Endothelial cell of umbilical vein (primary cell): Measurements from ENCODE around the gene C1QTNF5. TPM values are rescaled to one million over a fixed set of nuclear protein-coding genes. Genes with fewer than 3 reads are reported as not detected.

ENCODE experiments used
- BruUV-seq: library from RNA; stranded (reverse); fragments of 400-500 nt; replicated peaks from 2 replicates; lab custom pipeline; 2021; lab: Mats Ljungman, UMichigan
- CTCF ChIA-PET: fragments of 300-600, 350-600 bp; sonication (Branson Sonifier 250); formaldehyde crosslinking; loops from one replicate; lab custom pipeline; 2021; ENCODE audit warnings: antibody characterized with exemption, inconsistent platforms; lab: Charles Lee
- POLR2A ChIA-PET: fragments of 300-600, 350-600 bp; sonication (Branson Sonifier 250); formaldehyde crosslinking; loops from one replicate; lab custom pipeline; 2021; ENCODE audit warnings: antibody characterized with exemption, inconsistent platforms; lab: Charles Lee
- DNase-seq: peaks from one replicate; pipeline ENCODE4 v3.0.0-alpha.2; 2011; ENCODE audit warnings: low read depth, low spot score
- FAIRE-seq: peaks from 2 replicates; lab custom pipeline; 2011; peaks lifted over from hg19 to GRCh38; lab: Jason Lieb, UNC
- H2AFZ ChIP-seq: 2 replicates; pipeline ENCODE4 v1.6.0; 2012; ENCODE audit warnings: low read depth, low read length, control low read depth, inconsistent platforms
- H3K27ac ChIP-seq: 2 replicates; pipeline ENCODE4 v1.5.1; 2011; ENCODE audit warnings: low read depth, mild to moderate bottlenecking, control low read depth, low read length, moderate library complexity; ENCODE audit not compliant: insufficient read depth
- H3K27me3 ChIP-seq, 2 experiments: 2 replicates each; pipeline versions ENCODE4 v1.6.0 to v1.6.1; 2011; ENCODE audit warnings: low read length in 2 of 2, mixed read lengths in 1 of 2; ENCODE audit not compliant: control insufficient read depth in 2 of 2, insufficient read depth in 2 of 2
- H3K36me3 ChIP-seq, 2 experiments: 2 replicates in 1 of 2; 3 replicates in 1 of 2; pipeline ENCODE4 v1.5.1; 2011; ENCODE audit warnings: low read length in 2 of 2, mild to moderate bottlenecking in 1 of 2, moderate library complexity in 1 of 2; ENCODE audit not compliant: control insufficient read depth in 2 of 2, insufficient read depth in 2 of 2; ENCODE audit errors: extremely low read depth in 1 of 2
- H3K4me1 ChIP-seq: 3 replicates; pipeline ENCODE4 v1.5.1; 2011; ENCODE audit warnings: mild to moderate bottlenecking, low read length; ENCODE audit not compliant: control insufficient read depth, insufficient read depth; ENCODE audit errors: extremely low read depth
- H3K4me2 ChIP-seq: 2 replicates; pipeline ENCODE4 v1.6.1; 2011; ENCODE audit warnings: low read length, control low read depth, mixed read lengths; ENCODE audit not compliant: insufficient read depth
- H3K4me3 ChIP-seq, 3 experiments: fragments of 200-600 bp in 1 of 3; sonication (generic), shearing (Covaris generic) in 1 of 3; replicated peaks in 1 of 3; 2 replicates each; pipeline ENCODE4 v1.5.1; 2011 to 2016; ENCODE audit warnings: control low read depth in 3 of 3, low read length in 3 of 3, mild to moderate bottlenecking in 2 of 3, inconsistent platforms in 1 of 3, low read depth in 1 of 3, moderate library complexity in 1 of 3; ENCODE audit not compliant: insufficient read depth in 1 of 3
- H3K79me2 ChIP-seq: 2 replicates; pipeline ENCODE4 v1.6.0; 2012; ENCODE audit warnings: low read length, inconsistent platforms; ENCODE audit not compliant: control insufficient read depth, insufficient read depth
- H3K9ac ChIP-seq: replicated peaks from 2 replicates; pipeline ENCODE3; 2011; ENCODE audit warnings: low read length, control low read depth; ENCODE audit not compliant: insufficient read depth; ENCODE audit errors: extremely low read depth
- H3K9me1 ChIP-seq: replicated peaks from 3 replicates; pipeline ENCODE4 v1.6.0; 2011; ENCODE audit warnings: mild to moderate bottlenecking, low read length; ENCODE audit not compliant: control insufficient read depth, insufficient read depth; ENCODE audit errors: extremely low read depth
- H3K9me3 ChIP-seq: replicated peaks from 2 replicates; pipeline ENCODE4 v1.5.1; 2012; ENCODE audit warnings: low read length, inconsistent platforms; ENCODE audit not compliant: control insufficient read depth, insufficient read depth
- H4K20me1 ChIP-seq: replicated peaks from 2 replicates; pipeline ENCODE3; 2011; ENCODE audit warnings: mild to moderate bottlenecking, low read length; ENCODE audit not compliant: control insufficient read depth, insufficient read depth; ENCODE audit errors: extremely low read depth
- MYC ChIP-seq: IDR thresholded peaks from one replicate; pipeline ENCODE4 v1.6.1; 2011; ENCODE audit warnings: mild to moderate bottlenecking, low read depth, low read length
- POLR2AphosphoS5 ChIP-seq: IDR thresholded peaks from 2 replicates; pipeline ENCODE4 v1.6.1; 2012; ENCODE audit warnings: low read depth, mild to moderate bottlenecking, control low read depth, low read length, moderate library complexity; ENCODE audit not compliant: insufficient read depth
- dilution Hi-C: fragments of 300-500 bp; cut with MboI; formaldehyde crosslinking; loops from one replicate; pipeline ENCODE4 v1.15.0; 2019; ENCODE audit warnings: low sequenced_read_pairs; ENCODE audit not compliant: extremely low pct_ligation_motif_present
- intact Hi-C: fragments of 100-400 bp; cut with micrococcal nuclease; formaldehyde crosslinking; loops from one replicate; pipeline ENCODE4 v1.10.0; 2022
- microRNA-seq: library from miRNA; unstranded; fragments of <30 nt; microRNA quantifications from one replicate; pipeline ENCODE4 v1.2.0, GENCODE V29; 2021; ENCODE audit warnings: borderline number of aligned reads, borderline replicate concordance
- polyA plus RNA-seq, 4 experiments: library from polyadenylated mRNA; depleted of rRNA in 3 of 4; stranded (reverse) in 3 of 4; unstranded in 1 of 4; fragments of >200 nt; gene quantifications; 2 replicates each; pipeline versions ENCODE4 v1.2.1 to v1.2.3, GENCODE V29; 2011 to 2012; ENCODE audit warnings: missing spikeins in 1 of 4
- small RNA-seq: library from RNA; depleted of rRNA; stranded (forward); fragments of <200 nt; gene quantifications from one replicate; pipeline ENCODE3, GENCODE V24; 2012; ENCODE audit warnings: low replicate concordance, low read depth; ENCODE audit not compliant: insufficient read depth, insufficient read length
- total RNA-seq: library from RNA; stranded (reverse); gene quantifications from 2 replicates; pipeline ENCODE4 v1.2.3, GENCODE V29; 2021

Gene C1QTNF5
- total and polyA plus RNA-seq, 2 donors (not counting 3 experiments of a cell fraction or from before 2014, with no cell fraction given) = 126 to 201 TPM

GRCh38 chr11:119290894-119291497 lies 49.7 kb downstream of the C1QTNF5 start:
- no peaks in the 10 kb centered on the region for H3K9me1 ChIP-seq
- DNase-seq = no peak
- no peak for TF ChIP-seq MYC
- no peak for TF ChIP-seq POLR2AphosphoS5
- intact Hi-C loops = no loop called here
- no peaks in the 10 kb centered on the region for H3K79me2 ChIP-seq
- H3K9ac ChIP-seq = no peak overlapping the region
- ChIA-PET POLR2A (no interaction called here), CTCF (no interaction called here)
- no peak for FAIRE-seq
- H3K9me3 ChIP-seq = no peaks in the 10 kb centered on the region
- H3K4me3 ChIP-seq = no peak overlapping the region
- H4K20me1 ChIP-seq = no peaks in the 10 kb centered on the region
- H3K27ac ChIP-seq = no peak overlapping the region
- H2AFZ ChIP-seq = no peak overlapping the region
- no peaks in the 10 kb centered on the region for H3K27me3 ChIP-seq
- H3K4me1 ChIP-seq = no peaks in the 10 kb centered on the region
- H3K4me2 ChIP-seq = no peak overlapping the region
- H3K36me3 ChIP-seq = peaks cover 3 to 11% of the 10 kb centered on the region in 2 experiments
- dilution Hi-C loops = no loop called here
- BruUV-seq = no TSS peak

Small RNAs within 50 kb of the gene (microRNA-seq; reads per million reads assigned to microRNA genes)
- 1.9 reads per million for gene MIR6756

Small RNAs within 50 kb of the gene (small RNA-seq; reads per million reads assigned to genes)
- gene RF01225 = not detected
- gene RNU6-262P = not detected

Other genes starting within 250 kb of the C1QTNF5 start
- 48.4 and 62.0 TPM in 2 replicates for gene DPAGT1, start 239.0 kb downstream of the C1QTNF5 start, total RNA-seq
- 203 and 212 TPM in 2 replicates for gene DPAGT1, start 239.0 kb downstream of the C1QTNF5 start, polyA plus RNA-seq
- gene C2CD2L, start 233.5 kb downstream of the C1QTNF5 start, total RNA-seq = 10.4 and 10.5 TPM in 2 replicates
- gene C2CD2L, start 233.5 kb downstream of the C1QTNF5 start, polyA plus RNA-seq = 9.1 and 10.2 TPM in 2 replicates
- 32.6 and 33.4 TPM in 2 replicates for gene HINFP, start 219.3 kb downstream of the C1QTNF5 start, total RNA-seq
- 30.8 and 34.6 TPM in 2 replicates for gene HINFP, start 219.3 kb downstream of the C1QTNF5 start, polyA plus RNA-seq
- gene ABCG4, start 191.8 kb downstream of the C1QTNF5 start, total RNA-seq = 0.67 and 1.7 TPM in 2 replicates
- 1.0 TPM in 2 replicates for gene ABCG4, start 191.8 kb downstream of the C1QTNF5 start, polyA plus RNA-seq
- 14.6 and 15.1 TPM in 2 replicates for gene NLRX1, start 172.2 kb downstream of the C1QTNF5 start, total RNA-seq
- 15.5 and 18.3 TPM in 2 replicates for gene NLRX1, start 172.2 kb downstream of the C1QTNF5 start, polyA plus RNA-seq
- not detected in 2 replicates for gene NHERF4, start 155.4 kb downstream of the C1QTNF5 start, total RNA-seq
- gene NHERF4, start 155.4 kb downstream of the C1QTNF5 start, polyA plus RNA-seq = not detected in 2 replicates
- gene CBL, start 134.5 kb downstream of the C1QTNF5 start, total RNA-seq = 40.1 and 41.5 TPM in 2 replicates
- gene CBL, start 134.5 kb downstream of the C1QTNF5 start, polyA plus RNA-seq = 12.5 and 15.5 TPM in 2 replicates
- 1,012 and 1,027 TPM in 2 replicates for gene MCAM, start 23.8 kb downstream of the C1QTNF5 start, total RNA-seq
- 2,543 and 3,419 TPM in 2 replicates for gene MCAM, start 23.8 kb downstream of the C1QTNF5 start, polyA plus RNA-seq
- 37.9 and 40.1 TPM in 2 replicates for gene RNF26, start 6.4 kb downstream of the C1QTNF5 start, total RNA-seq
- gene RNF26, start 6.4 kb downstream of the C1QTNF5 start, polyA plus RNA-seq = 41.6 and 43.8 TPM in 2 replicates
- gene MFRP, start 5.8 kb upstream of the C1QTNF5 start, total RNA-seq = not detected in 2 replicates
- 0.03 and 0.08 TPM in 2 replicates for gene MFRP, start 5.8 kb upstream of the C1QTNF5 start, polyA plus RNA-seq
- gene USP2, start 40.8 kb upstream of the C1QTNF5 start, total RNA-seq = 1.1 and 1.2 TPM in 2 replicates
- 0.21 and 0.22 TPM in 2 replicates for gene USP2, start 40.8 kb upstream of the C1QTNF5 start, polyA plus RNA-seq
- gene THY1, start 82.3 kb upstream of the C1QTNF5 start, total RNA-seq = 0.75 TPM in 1 of 2 replicates, not detected in the other
- gene THY1, start 82.3 kb upstream of the C1QTNF5 start, polyA plus RNA-seq = 1.4 and 3.1 TPM in 2 replicates